Measurements from ENCODE around the gene SUGCT.

Gene SUGCT

GRCh38 chr7:40840990-40841389 is 706.2 kb downstream of the SUGCT start:
- Histone ChIP-seq H3K9me3 (ENCODE audit: control insufficient read depth, insufficient read depth, low read depth, low read length) (no peaks in the 10 kb centered on the region), H3K36me3 (ENCODE audit: control insufficient read depth in 2 of 2, insufficient read depth in 1 of 2, low read length in 2 of 2) (no peaks in the 10 kb centered on the region), H3K27ac (ENCODE audit: extremely low read depth, low read depth, low read length) (no peak overlapping the region), H3K4me3 (ENCODE audit: low read depth, low read length) (no peak overlapping the region), H3K4me1 (ENCODE audit: control insufficient read depth, insufficient read depth, low read length) (no peaks in the 10 kb centered on the region)
- TF ChIP-seq ZNF843 (tag by site-specific recombination; IDR thresholded peaks at IDR 0.05) (no peak), GLI2 (tag by site-specific recombination; IDR thresholded peaks at IDR 0.05; ENCODE audit: borderline replicate concordance, low read depth) (no peak)
- ChIA-PET CTCF (no interaction called here), POLR2A (no interaction called here)

DNA sequence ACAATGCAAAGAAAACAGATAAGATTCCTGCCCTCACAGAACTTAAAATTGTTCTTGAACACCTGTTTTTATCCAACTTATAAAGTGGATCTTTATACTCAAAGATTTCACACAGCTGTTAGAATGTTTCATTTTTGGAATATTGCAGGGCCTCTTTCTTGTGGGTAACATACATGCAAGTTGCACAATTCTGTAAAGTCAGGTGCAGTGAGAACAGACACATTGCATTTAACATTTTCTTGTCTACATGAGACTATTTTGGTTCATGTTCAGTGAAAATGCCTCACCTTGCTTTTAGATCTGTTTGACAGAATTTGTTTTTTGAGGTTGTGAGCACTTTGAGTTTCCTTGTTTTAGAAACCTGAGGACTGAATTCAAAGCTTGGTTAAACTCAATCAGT is 707.8 kb downstream of the SUGCT start:
- no peaks in the 10 kb centered on the region for H3K36me3 ChIP-seq (ENCODE audit: control insufficient read depth in 2 of 2, insufficient read depth in 1 of 2, low read length in 2 of 2)
- CTCF ChIA-PET: interaction anchor here (0.7 kb wide), 1 partner anchor 312 kb away, joined by 3 read pairs; no protein-coding TSS in a partner anchor
- TF ChIP-seq ZEB2 (tag by site-specific recombination; IDR thresholded peaks at IDR 0.05) (no peak), KLF9 (tag by site-specific recombination; IDR thresholded peaks at IDR 0.05; ENCODE audit: low read depth) (no peak), ZNF433 (tag by site-specific recombination; IDR thresholded peaks at IDR 0.05; ENCODE audit: low read depth) (no peak), ZNF513 (tag by site-specific recombination; IDR thresholded peaks at IDR 0.05) (no peak), ZNF133 (tag by site-specific recombination; IDR thresholded peaks at IDR 0.05) (no peak), MZF1 (tag by site-specific recombination; IDR thresholded peaks at IDR 0.05; ENCODE audit: borderline replicate concordance) (no peak), ZSCAN16 (tag by site-specific recombination; IDR thresholded peaks at IDR 0.05) (no peak), HOXA7 (CRISPR knock-in tag; IDR thresholded peaks at IDR 0.05; ENCODE audit: borderline replicate concordance) (no peak), ZNF571 (tag by site-specific recombination; IDR thresholded peaks at IDR 0.05) (no peak)
- POLR2A ChIA-PET: no interaction called here
- no peaks in the 10 kb centered on the region for H3K9me3 ChIP-seq (ENCODE audit: control insufficient read depth, insufficient read depth, low read depth, low read length)
- H3K27ac ChIP-seq (ENCODE audit: extremely low read depth, low read depth, low read length): no peak overlapping the region
- H3K4me3 ChIP-seq (ENCODE audit: low read depth, low read length): no peak overlapping the region
- no peaks in the 10 kb centered on the region for H3K4me1 ChIP-seq (ENCODE audit: control insufficient read depth, insufficient read depth, low read length)

DNA sequence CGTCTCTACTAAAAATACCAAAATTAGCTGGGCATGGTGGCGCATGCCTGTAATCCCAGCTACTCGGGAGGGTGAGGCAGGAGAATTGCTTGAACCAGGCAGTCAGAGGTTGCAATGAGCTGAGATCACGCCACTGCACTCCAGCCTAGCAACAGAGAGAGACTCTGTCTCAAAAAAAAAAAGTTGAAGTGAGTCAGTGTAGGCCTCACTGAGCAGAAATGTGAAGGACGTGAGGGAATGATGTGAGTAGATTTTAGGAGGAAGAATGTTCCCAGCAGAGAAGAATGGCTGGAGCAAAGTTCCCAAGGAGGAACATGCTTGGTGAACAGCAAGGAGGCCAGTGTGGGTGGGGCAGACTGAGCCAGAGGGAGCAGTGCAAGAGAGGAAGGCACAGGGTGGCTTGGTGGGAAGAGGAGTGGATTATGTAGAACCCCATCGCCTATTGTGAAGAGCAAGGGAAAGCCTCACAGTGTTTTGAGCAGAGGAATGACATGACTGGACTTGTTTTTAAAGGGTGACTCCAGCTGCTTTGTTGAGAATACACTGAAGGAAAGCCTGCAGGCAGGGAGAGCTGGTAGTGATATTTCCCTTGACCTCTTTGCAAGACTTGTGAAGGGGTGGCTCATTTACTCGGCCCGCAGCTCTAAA is 708.7 kb downstream of the SUGCT start:
- no peaks in the 10 kb centered on the region for H3K36me3 ChIP-seq (ENCODE audit: control insufficient read depth in 2 of 2, insufficient read depth in 1 of 2, low read length in 2 of 2)
- CTCF ChIA-PET: interaction anchor here (0.7 kb wide), 1 partner anchor 9 kb away, joined by 4 read pairs; no protein-coding TSS in a partner anchor
- no peaks in the 10 kb centered on the region for H3K4me1 ChIP-seq (ENCODE audit: control insufficient read depth, insufficient read depth, low read length)
- no peak overlapping the region for H3K27ac ChIP-seq (ENCODE audit: extremely low read depth, low read depth, low read length)
- POLR2A ChIA-PET: no interaction called here
- no peak overlapping the region for H3K4me3 ChIP-seq (ENCODE audit: low read depth, low read length)
- H3K9me3 ChIP-seq (ENCODE audit: control insufficient read depth, insufficient read depth, low read depth, low read length): no peaks in the 10 kb centered on the region
- TF ChIP-seq CTCF (tag by site-specific recombination; IDR thresholded peaks at IDR 0.05) (no peak), ZSCAN23 (tag by site-specific recombination; IDR thresholded peaks at IDR 0.05) (no peak), ZNF768 (tag by site-specific recombination; IDR thresholded peaks at IDR 0.05) (no peak), GLIS2 (tag by site-specific recombination; IDR thresholded peaks at IDR 0.05) (no peak), INSM2 (tag by site-specific recombination; IDR thresholded peaks at IDR 0.05) (no peak), EGR2 (tag by site-specific recombination; IDR thresholded peaks at IDR 0.05; ENCODE audit: low read depth) (no peak), ZFP41 (tag by site-specific recombination; IDR thresholded peaks at IDR 0.05; ENCODE audit: borderline replicate concordance) (no peak), SCRT1 (tag by site-specific recombination; IDR thresholded peaks at IDR 0.05; ENCODE audit: borderline replicate concordance) (no peak), KLF9 (tag by site-specific recombination; IDR thresholded peaks at IDR 0.05; ENCODE audit: low read depth) (no peak), TCF7L2 (IDR thresholded peaks at IDR 0.05; ENCODE audit: borderline replicate concordance, low read depth, low read length) (no peak), ZNF274 (IDR thresholded peaks at IDR 0.05; ENCODE audit: low read length) (no peak), ZNF274 (tag by site-specific recombination; IDR thresholded peaks at IDR 0.05; ENCODE audit: borderline replicate concordance) (no peak)
- TF ChIP-seq, protein P1, sequence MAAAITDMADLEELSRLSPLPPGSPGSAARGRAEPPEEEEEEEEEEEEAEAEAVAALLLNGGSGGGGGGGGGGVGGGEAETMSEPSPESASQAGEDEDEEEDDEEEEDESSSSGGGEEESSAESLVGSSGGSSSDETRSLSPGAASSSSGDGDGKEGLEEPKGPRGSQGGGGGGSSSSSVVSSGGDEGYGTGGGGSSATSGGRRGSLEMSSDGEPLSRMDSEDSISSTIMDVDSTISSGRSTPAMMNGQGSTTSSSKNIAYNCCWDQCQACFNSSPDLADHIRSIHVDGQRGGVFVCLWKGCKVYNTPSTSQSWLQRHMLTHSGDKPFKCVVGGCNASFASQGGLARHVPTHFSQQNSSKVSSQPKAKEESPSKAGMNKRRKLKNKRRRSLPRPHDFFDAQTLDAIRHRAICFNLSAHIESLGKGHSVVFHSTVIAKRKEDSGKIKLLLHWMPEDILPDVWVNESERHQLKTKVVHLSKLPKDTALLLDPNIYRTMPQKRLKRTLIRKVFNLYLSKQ (tag by site-specific recombination; IDR thresholded peaks at IDR 0.05; ENCODE audit: borderline replicate concordance): no peak

Data from HEK293 (cell line).